ENCODE data around the gene ARNT2. TPM values are rescaled to one million over a fixed set of nuclear protein-coding genes. Genes with fewer than 3 reads are reported as not detected.

ARNT2 gene
- polyA plus RNA-seq, 1 of the 3 experiments (the other 2 are of a cell fraction), result 17.0 TPM

DNA sequence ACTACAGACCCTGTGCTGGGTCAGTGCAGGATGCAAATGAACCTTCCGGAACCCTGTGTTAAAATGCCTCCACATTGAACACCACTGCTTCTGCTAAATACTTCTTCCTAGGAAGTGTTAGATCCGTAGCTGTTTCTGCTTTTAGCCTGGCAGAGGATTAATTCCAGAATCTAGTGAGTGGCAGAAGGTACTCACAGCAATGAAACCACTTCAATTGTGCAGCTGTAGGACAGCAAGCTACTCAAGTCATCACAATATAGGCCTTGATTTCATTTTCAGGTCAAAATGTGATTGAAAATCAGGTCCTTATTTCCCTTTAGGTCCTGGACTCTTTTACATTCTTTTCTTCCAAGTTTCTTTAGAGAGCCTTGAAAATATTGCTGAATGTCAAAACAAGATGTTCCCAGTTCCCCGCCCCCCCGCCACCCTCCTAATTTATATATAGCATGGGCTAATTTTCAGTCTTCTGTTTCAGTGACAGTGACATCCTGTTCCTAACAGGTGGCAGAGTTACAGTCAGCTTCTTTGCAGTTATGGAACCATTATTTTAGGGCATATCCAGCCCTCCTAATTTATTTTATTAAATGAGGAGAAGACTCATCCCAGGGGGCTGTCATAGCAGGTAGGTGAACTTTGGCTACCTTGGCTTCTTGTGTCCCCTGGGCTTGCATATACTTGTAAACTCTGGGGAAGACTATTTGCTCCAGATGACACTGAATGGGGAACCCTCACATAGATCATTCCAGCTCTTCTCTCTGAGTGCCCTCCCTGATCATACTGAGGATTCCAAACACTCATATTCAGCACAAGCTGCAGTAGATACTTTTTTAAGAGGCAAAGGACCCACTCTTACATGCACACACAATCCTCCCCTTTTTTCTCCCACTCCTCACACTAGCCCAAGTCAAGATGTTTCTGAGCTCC, 28.0 kb upstream of the ARNT2 start:
- H3K9me2 ChIP-seq, result no peaks in the 10 kb centered on the region
- no peak overlapping the region for H3K27ac ChIP-seq (ENCODE audit: low read depth in 2 of 2, low read length in 1 of 2)
- H3K79me2 ChIP-seq (ENCODE audit: insufficient read depth), result no peaks in the 10 kb centered on the region
- H3K4me3 ChIP-seq (ENCODE audit: low read depth in 2 of 2, low read length in 1 of 2), result no peak overlapping the region
- TF ChIP-seq, protein P1, sequence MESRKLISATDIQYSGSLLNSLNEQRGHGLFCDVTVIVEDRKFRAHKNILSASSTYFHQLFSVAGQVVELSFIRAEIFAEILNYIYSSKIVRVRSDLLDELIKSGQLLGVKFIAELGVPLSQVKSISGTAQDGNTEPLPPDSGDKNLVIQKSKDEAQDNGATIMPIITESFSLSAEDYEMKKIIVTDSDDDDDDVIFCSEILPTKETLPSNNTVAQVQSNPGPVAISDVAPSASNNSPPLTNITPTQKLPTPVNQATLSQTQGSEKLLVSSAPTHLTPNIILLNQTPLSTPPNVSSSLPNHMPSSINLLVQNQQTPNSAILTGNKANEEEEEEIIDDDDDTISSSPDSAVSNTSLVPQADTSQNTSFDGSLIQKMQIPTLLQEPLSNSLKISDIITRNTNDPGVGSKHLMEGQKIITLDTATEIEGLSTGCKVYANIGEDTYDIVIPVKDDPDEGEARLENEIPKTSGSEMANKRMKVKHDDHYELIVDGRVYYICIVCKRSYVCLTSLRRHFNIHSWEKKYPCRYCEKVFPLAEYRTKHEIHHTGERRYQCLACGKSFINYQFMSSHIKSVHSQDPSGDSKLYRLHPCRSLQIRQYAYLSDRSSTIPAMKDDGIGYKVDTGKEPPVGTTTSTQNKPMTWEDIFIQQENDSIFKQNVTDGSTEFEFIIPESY (IDR thresholded peaks at IDR 0.05; ENCODE audit: borderline replicate concordance, low read depth), result no peak
- TF ChIP-seq, protein P2, sequence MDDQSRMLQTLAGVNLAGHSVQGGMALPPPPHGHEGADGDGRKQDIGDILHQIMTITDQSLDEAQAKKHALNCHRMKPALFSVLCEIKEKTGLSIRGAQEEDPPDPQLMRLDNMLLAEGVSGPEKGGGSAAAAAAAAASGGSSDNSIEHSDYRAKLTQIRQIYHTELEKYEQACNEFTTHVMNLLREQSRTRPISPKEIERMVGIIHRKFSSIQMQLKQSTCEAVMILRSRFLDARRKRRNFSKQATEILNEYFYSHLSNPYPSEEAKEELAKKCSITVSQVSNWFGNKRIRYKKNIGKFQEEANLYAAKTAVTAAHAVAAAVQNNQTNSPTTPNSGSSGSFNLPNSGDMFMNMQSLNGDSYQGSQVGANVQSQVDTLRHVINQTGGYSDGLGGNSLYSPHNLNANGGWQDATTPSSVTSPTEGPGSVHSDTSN (IDR thresholded peaks at IDR 0.05), result no peak
- TF ChIP-seq RAD21 (IDR thresholded peaks at IDR 0.05; ENCODE audit: low read length), result no peak
- TF ChIP-seq GABPA (IDR thresholded peaks at IDR 0.05; ENCODE audit: low read depth), result no peak
- TF ChIP-seq NRF1 (IDR thresholded peaks at IDR 0.05; ENCODE audit: low read depth, low read length), result no peak
- TF ChIP-seq SMC3 (IDR thresholded peaks at IDR 0.05; ENCODE audit: low read depth, low read length), result no peak
- TF ChIP-seq EP300 (IDR thresholded peaks at IDR 0.05; ENCODE audit: borderline replicate concordance in 1 of 2, low read depth in 1 of 2, low read length in 1 of 2), result no peak
- no peak for TF ChIP-seq CHD2 (IDR thresholded peaks at IDR 0.05; ENCODE audit: low read length, partially characterized antibody)
- H3K9me3 ChIP-seq, result no peaks in the 10 kb centered on the region
- H3K9ac ChIP-seq, result no peak overlapping the region
- H3K4me2 ChIP-seq, result no peak overlapping the region
- no peak overlapping the region for H2AFZ ChIP-seq (ENCODE audit: low read depth)
- no peaks in the 10 kb centered on the region for H3K27me3 ChIP-seq (ENCODE audit: insufficient read depth)
- H3K4me1 ChIP-seq (ENCODE audit: control insufficient read depth in 1 of 2, insufficient read depth in 2 of 2, low read depth in 1 of 2, low read length in 1 of 2), result peaks cover 0 to 5% of the 10 kb centered on the region in 2 experiments; a peak in 2 of 4 replicates
- H4K20me1 ChIP-seq (ENCODE audit: insufficient read depth), result no peaks in the 10 kb centered on the region
- H3F3A ChIP-seq (replicated peaks; ENCODE audit: insufficient read depth), result no peaks in the 10 kb centered on the region
- no peak for DNase-seq
- 66% methylated on average over 4 of the region's 4 CpGs for WGBS (ENCODE audit: low lambda C conversion rate)
- CTCF ChIA-PET, result interaction anchor here (1.4 kb wide), 1 partner anchor 9 kb away, joined by 5 read pairs; no protein-coding TSS in a partner anchor
- POLR2A ChIA-PET, result no interaction called here
- H3K36me3 ChIP-seq (replicated peaks in 1 of 2; ENCODE audit: control insufficient read depth in 1 of 2, insufficient read depth in 2 of 2, low read length in 1 of 2), result no peaks in the 10 kb centered on the region

DNA sequence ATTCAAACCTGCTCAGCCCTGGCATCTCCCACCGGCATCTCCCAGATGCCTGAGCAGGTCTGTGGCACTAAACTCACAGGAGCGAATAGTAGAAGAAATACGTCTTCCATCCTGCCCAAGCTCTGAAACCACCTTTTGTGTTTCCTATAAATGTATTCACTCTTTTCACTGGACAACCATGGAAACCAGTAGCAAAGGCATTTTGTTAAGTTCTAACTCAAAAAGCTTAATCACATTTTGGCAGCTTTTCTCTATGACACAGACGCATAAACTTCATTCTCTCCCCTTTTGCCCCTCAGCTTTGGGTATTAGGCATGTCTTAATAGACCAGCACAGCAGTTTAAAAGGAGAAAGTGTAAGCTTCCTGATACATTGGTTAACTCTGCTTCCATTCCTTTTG, 24.5 kb upstream of the ARNT2 start:
- H3K4me2 ChIP-seq, result no peak overlapping the region
- H3K79me2 ChIP-seq (ENCODE audit: insufficient read depth), result no peaks in the 10 kb centered on the region
- no peak overlapping the region for H3K27ac ChIP-seq (ENCODE audit: low read depth in 2 of 2, low read length in 1 of 2)
- no peaks in the 10 kb centered on the region for H3K27me3 ChIP-seq (ENCODE audit: insufficient read depth)
- H3K4me1 ChIP-seq (ENCODE audit: control insufficient read depth in 1 of 2, insufficient read depth in 2 of 2, low read depth in 1 of 2, low read length in 1 of 2), result peaks cover 0 to 2% of the 10 kb centered on the region in 2 experiments; a peak in 1 of 4 replicates
- no peaks in the 10 kb centered on the region for H3F3A ChIP-seq (replicated peaks; ENCODE audit: insufficient read depth)
- no peaks in the 10 kb centered on the region for H3K9me2 ChIP-seq
- H3K9ac ChIP-seq, result no peak overlapping the region
- no peaks in the 10 kb centered on the region for H3K36me3 ChIP-seq (replicated peaks in 1 of 2; ENCODE audit: control insufficient read depth in 1 of 2, insufficient read depth in 2 of 2, low read length in 1 of 2)
- no peaks in the 10 kb centered on the region for H3K9me3 ChIP-seq
- H2AFZ ChIP-seq (ENCODE audit: low read depth), result no peak overlapping the region
- CTCF ChIA-PET, result interaction anchor here (1.0 kb wide), 2 partner anchors 9 to 397 kb away, joined by 3 to 4 read pairs; no protein-coding TSS in a partner anchor
- WGBS (ENCODE audit: low lambda C conversion rate), result 94% methylated on average over 4 of the region's 4 CpGs
- H4K20me1 ChIP-seq (ENCODE audit: insufficient read depth), result no peaks in the 10 kb centered on the region
- POLR2A ChIA-PET, result no interaction called here
- no peak for DNase-seq
- no peak overlapping the region for H3K4me3 ChIP-seq (ENCODE audit: low read depth in 2 of 2, low read length in 1 of 2)
- no peak for TF ChIP-seq ELF1 (IDR thresholded peaks at IDR 0.05)
- TF ChIP-seq RCOR1 (IDR thresholded peaks at IDR 0.05; ENCODE audit: low read length), result no peak
- TF ChIP-seq, protein P2 (IDR thresholded peaks at IDR 0.05), result no peak
- no peak for TF ChIP-seq YY1 (IDR thresholded peaks at IDR 0.05; ENCODE audit: low read depth)
- TF ChIP-seq, protein P3, sequence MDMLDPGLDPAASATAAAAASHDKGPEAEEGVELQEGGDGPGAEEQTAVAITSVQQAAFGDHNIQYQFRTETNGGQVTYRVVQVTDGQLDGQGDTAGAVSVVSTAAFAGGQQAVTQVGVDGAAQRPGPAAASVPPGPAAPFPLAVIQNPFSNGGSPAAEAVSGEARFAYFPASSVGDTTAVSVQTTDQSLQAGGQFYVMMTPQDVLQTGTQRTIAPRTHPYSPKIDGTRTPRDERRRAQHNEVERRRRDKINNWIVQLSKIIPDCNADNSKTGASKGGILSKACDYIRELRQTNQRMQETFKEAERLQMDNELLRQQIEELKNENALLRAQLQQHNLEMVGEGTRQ (IDR thresholded peaks at IDR 0.05; ENCODE audit: borderline replicate concordance, low read depth, low read length), result no peak
- TF ChIP-seq FOXJ3 (CRISPR knock-in tag; IDR thresholded peaks at IDR 0.05), result no peak
- TF ChIP-seq CHD2 (IDR thresholded peaks at IDR 0.05; ENCODE audit: low read length, partially characterized antibody), result no peak
- TF ChIP-seq RXRA (IDR thresholded peaks at IDR 0.05; ENCODE audit: borderline replicate concordance, low read depth), result no peak
- TF ChIP-seq, protein P4, sequence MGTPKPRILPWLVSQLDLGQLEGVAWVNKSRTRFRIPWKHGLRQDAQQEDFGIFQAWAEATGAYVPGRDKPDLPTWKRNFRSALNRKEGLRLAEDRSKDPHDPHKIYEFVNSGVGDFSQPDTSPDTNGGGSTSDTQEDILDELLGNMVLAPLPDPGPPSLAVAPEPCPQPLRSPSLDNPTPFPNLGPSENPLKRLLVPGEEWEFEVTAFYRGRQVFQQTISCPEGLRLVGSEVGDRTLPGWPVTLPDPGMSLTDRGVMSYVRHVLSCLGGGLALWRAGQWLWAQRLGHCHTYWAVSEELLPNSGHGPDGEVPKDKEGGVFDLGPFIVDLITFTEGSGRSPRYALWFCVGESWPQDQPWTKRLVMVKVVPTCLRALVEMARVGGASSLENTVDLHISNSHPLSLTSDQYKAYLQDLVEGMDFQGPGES (IDR thresholded peaks at IDR 0.05; ENCODE audit: low read depth, low read length), result no peak
- TF ChIP-seq, protein P1 (IDR thresholded peaks at IDR 0.05; ENCODE audit: borderline replicate concordance, low read depth), result no peak
- no peak for TF ChIP-seq NFIC (IDR thresholded peaks at IDR 0.05; ENCODE audit: borderline replicate concordance)
- TF ChIP-seq JUND (IDR thresholded peaks at IDR 0.05), result no peak
